Nephron progenitor cell (in vitro differentiated cells): ENCODE data around the gene IGF1R.
"Not testable (repeated sequence)": the region's sequence is repeated elsewhere in the genome, so short reads cannot be mapped to it uniquely, and the experiment has no call there.

Experiments
- DNase-seq: peaks from one replicate; pipeline ENCODE4 v3.0.0; 2021
- H3K27ac Mint-ChIP-seq: 2 replicates; pipeline ENCODE4 v1.8.0; 2021; ENCODE audit warnings: mild to moderate bottlenecking, moderate library complexity, mixed read lengths
- H3K27me3 Mint-ChIP-seq: 2 replicates; pipeline ENCODE4 v1.8.0; 2021; ENCODE audit warnings: mild to moderate bottlenecking, low read depth, mixed read lengths; ENCODE audit not compliant: poor library complexity
- H3K36me3 Mint-ChIP-seq: 2 replicates; pipeline ENCODE4 v1.8.0; 2021; ENCODE audit warnings: low read depth, mixed read lengths
- H3K4me1 Mint-ChIP-seq: 2 replicates; pipeline ENCODE4 v1.8.0; 2021; ENCODE audit warnings: mixed read lengths
- H3K4me3 Mint-ChIP-seq: 2 replicates; pipeline ENCODE4 v1.8.0; 2021; ENCODE audit warnings: mild to moderate bottlenecking, moderate library complexity, mixed read lengths
- H3K9me3 Mint-ChIP-seq: 2 replicates; pipeline ENCODE4 v1.8.0; 2021; ENCODE audit warnings: mild to moderate bottlenecking, moderate library complexity, mixed read lengths
- CTCF ChIP-seq: fragments of 200-600 bp; sonication (generic); IDR thresholded peaks from 2 replicates; pipeline ENCODE4 v1.5.0; 2021; ENCODE audit warnings: antibody characterized with exemption

The IGF1R gene

GRCh38 chr15:98998279-98998678 lies 349.9 kb downstream of the IGF1R start:
- peaks cover 4% of the 10 kb centered on the region for H3K27me3 Mint-ChIP-seq
- no peak overlapping the region for H3K27ac Mint-ChIP-seq
- peaks cover 39% of the 10 kb centered on the region for H3K9me3 Mint-ChIP-seq
- H3K4me1 Mint-ChIP-seq, result peaks cover 29% of the 10 kb centered on the region
- TF ChIP-seq CTCF, result no peak
- no peak for DNase-seq
- no peak overlapping the region for H3K4me3 Mint-ChIP-seq
- no peaks in the 10 kb centered on the region for H3K36me3 Mint-ChIP-seq

- peaks cover 33% of the 10 kb centered on the region for H3K4me1 Mint-ChIP-seq
- no peaks in the 10 kb centered on the region for H3K36me3 Mint-ChIP-seq
- peaks cover 4% of the 10 kb centered on the region for H3K27me3 Mint-ChIP-seq
- DNase-seq, result no peak
- H3K4me3 Mint-ChIP-seq, result no peak overlapping the region
- TF ChIP-seq CTCF, result no peak
- H3K9me3 Mint-ChIP-seq, result peaks cover 38% of the 10 kb centered on the region
- H3K27ac Mint-ChIP-seq, result no peak overlapping the region
These were observed 350.9 kb downstream of the IGF1R start for GRCh38 chr15:98999233-98999632.

GRCh38 chr15:99002226-99002625 lies 353.9 kb downstream of the IGF1R start:
- H3K4me1 Mint-ChIP-seq, result peaks cover 41% of the 10 kb centered on the region
- H3K27ac Mint-ChIP-seq, result no peak overlapping the region
- no peak for DNase-seq
- H3K9me3 Mint-ChIP-seq, result peaks cover 17% of the 10 kb centered on the region
- H3K36me3 Mint-ChIP-seq, result no peaks in the 10 kb centered on the region
- no peak for TF ChIP-seq CTCF
- no peaks in the 10 kb centered on the region for H3K27me3 Mint-ChIP-seq
- no peak overlapping the region for H3K4me3 Mint-ChIP-seq

GRCh38 chr15:99003317-99003716 lies 355.0 kb downstream of the IGF1R start:
- DNase-seq, H3K27ac Mint-ChIP-seq, H3K27me3 Mint-ChIP-seq, H3K36me3 Mint-ChIP-seq, H3K4me3 Mint-ChIP-seq: not testable (repeated sequence)
- Mint-ChIP-seq H3K9me3 (peaks cover 23% of the 10 kb centered on the region), H3K4me1 (peaks cover 37% of the 10 kb centered on the region)

GRCh38 chr15:99004998-99005974 lies 356.9 kb downstream of the IGF1R start:
- H3K4me3 Mint-ChIP-seq, H3K36me3 Mint-ChIP-seq, H3K27me3 Mint-ChIP-seq, DNase-seq, H3K27ac Mint-ChIP-seq: not testable (repeated sequence)
- peaks cover 48% of the 10 kb centered on the region for H3K4me1 Mint-ChIP-seq
- H3K9me3 Mint-ChIP-seq, result peaks cover 19% of the 10 kb centered on the region

GRCh38 chr15:99006146-99006545 lies 357.8 kb downstream of the IGF1R start:
- no peaks in the 10 kb centered on the region for H3K27me3 Mint-ChIP-seq
- H3K9me3 Mint-ChIP-seq, result peaks cover 10% of the 10 kb centered on the region
- no peak overlapping the region for H3K4me3 Mint-ChIP-seq
- no peak for TF ChIP-seq CTCF
- H3K4me1 Mint-ChIP-seq, result peaks cover 49% of the 10 kb centered on the region
- DNase-seq, result no peak
- no peaks in the 10 kb centered on the region for H3K36me3 Mint-ChIP-seq
- H3K27ac Mint-ChIP-seq, result no peak overlapping the region
